ENCODE results near the gene FLOT2.
"Not testable (repeated sequence)": the region's sequence is repeated elsewhere in the genome, so short reads cannot be mapped to it uniquely, and the experiment has no call there.

FLOT2 gene

GRCh38 chr17:28848667-28849066 is 48.9 kb downstream of the FLOT2 start:
- not testable (repeated sequence) for H3K27ac ChIP-seq
- TF ChIP-seq CTCF (conservative IDR thresholded peaks at IDR 0.05) = peak; percentile 71

GRCh38 chr17:28846699-28847098 is 50.8 kb downstream of the FLOT2 start:
- not testable (repeated sequence) for H3K27ac ChIP-seq

GRCh38 chr17:28846231-28846630 is 51.3 kb downstream of the FLOT2 start:
- TF ChIP-seq CTCF (conservative IDR thresholded peaks at IDR 0.05) (no peak), ZFX (IDR thresholded peaks at IDR 0.05) (no peak)
- no peak overlapping the region for H3K27ac ChIP-seq

- TF ChIP-seq ZFX (IDR thresholded peaks at IDR 0.05) (no peak), CTCF (conservative IDR thresholded peaks at IDR 0.05) (no peak)
- H3K27ac ChIP-seq = no peak overlapping the region
Measured at GRCh38 chr17:28843816-28844148, 53.8 kb downstream of the FLOT2 start.

- TF ChIP-seq CTCF (conservative IDR thresholded peaks at IDR 0.05) = no peak
- peak; percentile 56; the same call in 1 of the 2 replicates for TF ChIP-seq ZFX (IDR thresholded peaks at IDR 0.05)
- H3K27ac ChIP-seq = peak within 1 kb of the TSS; percentile 78
Measured at GRCh38 chr17:28842282-28843012, 55.1 kb downstream of the FLOT2 start, which contains the start of gene FAM222B. Gene FAM222B (minus strand): TSS chr17:28842790. CDS start chr17:28766667, 76,123 bp downstream.

GRCh38 chr17:28841901-28842281 is 55.6 kb downstream of the FLOT2 start:
- H3K27ac ChIP-seq = peak overlapping the region; percentile 78
- no peak for TF ChIP-seq CTCF (conservative IDR thresholded peaks at IDR 0.05)
- no peak for TF ChIP-seq ZFX (IDR thresholded peaks at IDR 0.05)

- no peak overlapping the region for H3K27ac ChIP-seq
- TF ChIP-seq ZFX (IDR thresholded peaks at IDR 0.05) (no peak), CTCF (conservative IDR thresholded peaks at IDR 0.05) (no peak)
Measured at GRCh38 chr17:28839221-28839620, 58.3 kb downstream of the FLOT2 start.

GRCh38 chr17:28836541-28836940 is 61.0 kb downstream of the FLOT2 start:
- not testable (repeated sequence) for H3K27ac ChIP-seq
